Kidney (tissue), 14 donors: ENCODE data around the gene FGF2. TPM values are rescaled to one million over a fixed set of nuclear protein-coding genes. Genes with fewer than 3 reads are reported as not detected.

ENCODE experiments used
- DNase-seq, 5 donors: peaks; one replicate each; pipeline ENCODE4 v3.0.0-alpha.2; 2013 to 2020
- FAIRE-seq: peaks from 2 replicates; lab custom pipeline; 2012; peaks lifted over from hg19 to GRCh38; lab: Jason Lieb, UNC
- H3K27ac ChIP-seq, 2 donors: one replicate each; pipeline ENCODE4 v1.7.0; 2013; ENCODE audit warnings: low read depth in 2 of 2, low read length in 2 of 2, inconsistent platforms in 1 of 2
- H3K27me3 ChIP-seq: one replicate; pipeline ENCODE4 v1.7.1; 2013; ENCODE audit warnings: low read length, inconsistent platforms; ENCODE audit not compliant: control insufficient read depth, insufficient read depth
- H3K36me3 ChIP-seq, 3 donors: one replicate each; pipeline versions ENCODE4 v1.7.0 to v1.7.1; 2013; ENCODE audit warnings: low read length in 3 of 3, control low read depth in 1 of 3, inconsistent platforms in 1 of 3; ENCODE audit not compliant: insufficient read depth in 3 of 3, control insufficient read depth in 2 of 3
- H3K4me1 ChIP-seq, 3 donors: one replicate each; pipeline versions ENCODE4 v1.7.0 to v1.7.1; 2013; ENCODE audit warnings: low read length in 3 of 3, inconsistent platforms in 1 of 3, low read depth in 1 of 3; ENCODE audit not compliant: control insufficient read depth in 2 of 3, insufficient read depth in 2 of 3
- H3K4me3 ChIP-seq, 3 donors: one replicate each; pipeline versions ENCODE4 v1.7.0 to v1.8.1; 2013; ENCODE audit warnings: low read length in 3 of 3, control low read depth in 1 of 3, inconsistent platforms in 1 of 3
- H3K9ac ChIP-seq, 3 donors: one replicate each; pipeline versions ENCODE4 v1.7.0 to v1.7.1; 2013; ENCODE audit warnings: low read length in 3 of 3, control low read depth in 1 of 3, inconsistent platforms in 1 of 3
- H3K9me3 ChIP-seq, 3 donors: one replicate each; pipeline versions ENCODE4 v1.7.0 to v1.7.1; 2013; ENCODE audit warnings: low read length in 3 of 3, control low read depth in 1 of 3, inconsistent platforms in 1 of 3; ENCODE audit not compliant: control insufficient read depth in 2 of 3, insufficient read depth in 1 of 3
- CTCF ChIP-seq: IDR thresholded peaks from 3 replicates; pipeline ENCODE4 v1.5.1; 2012; ENCODE audit warnings: mild to moderate bottlenecking, moderate library complexity, borderline replicate concordance; ENCODE audit not compliant: insufficient read depth; ENCODE audit errors: extremely low read depth
- intact Hi-C: fragments of 100-400 bp; cut with DNase I; formaldehyde crosslinking; loops from one replicate; pipeline ENCODE4 v1.11.1; 2022
- polyA plus RNA-seq: library from polyadenylated mRNA; stranded (reverse); fragments of 350-450 nt; fragmentation: Illumina TruSeq; extraction: RNeasy Lipid Tissue Mini Kit (QIAGEN cat#74804); gene quantifications from one replicate; pipeline ENCODE4 v1.2.3, GENCODE V29; 2014; ENCODE audit warnings: low read depth, low replicate concordance; ENCODE audit not compliant: insufficient read depth
- total RNA-seq: library from RNA; stranded (reverse); fragmentation: NEBNext Ultra II Directional; extraction: Animal tissue kit (Norgen Biotek cat#: 25700); gene quantifications from one replicate; pipeline ENCODE4 v1.2.1, GENCODE V29; 2021
- donor health status: control.
- donor health status: control.
- donor health status: control.
- donor health status: control.
- donor health status: control.
- donor health status: DM: yes; HTN: yes; CAD: no.
- donor health status: Normal renal cell carcinoma (clear cell type).

Gene FGF2
- total and polyA plus RNA-seq, 2 donors from 2014 or later: 2.3 to 16.9 TPM

GRCh38 chr4:122889726-122890125 lies 63.1 kb downstream of the FGF2 start:
- no peak for TF ChIP-seq CTCF
- Histone ChIP-seq H3K27ac (no peak overlapping the region), H3K36me3 (peaks cover 0 to 5% (median 0%) of the 10 kb centered on the region in 3 donors), H3K27me3 (no peaks in the 10 kb centered on the region), H3K9me3 (no peaks in the 10 kb centered on the region), H3K4me3 (no peak overlapping the region), H3K9ac (no peak overlapping the region), H3K4me1 (no peaks in the 10 kb centered on the region)
- FAIRE-seq (no peak), DNase-seq (no peak)
- intact Hi-C loops: no loop called here

DNA sequence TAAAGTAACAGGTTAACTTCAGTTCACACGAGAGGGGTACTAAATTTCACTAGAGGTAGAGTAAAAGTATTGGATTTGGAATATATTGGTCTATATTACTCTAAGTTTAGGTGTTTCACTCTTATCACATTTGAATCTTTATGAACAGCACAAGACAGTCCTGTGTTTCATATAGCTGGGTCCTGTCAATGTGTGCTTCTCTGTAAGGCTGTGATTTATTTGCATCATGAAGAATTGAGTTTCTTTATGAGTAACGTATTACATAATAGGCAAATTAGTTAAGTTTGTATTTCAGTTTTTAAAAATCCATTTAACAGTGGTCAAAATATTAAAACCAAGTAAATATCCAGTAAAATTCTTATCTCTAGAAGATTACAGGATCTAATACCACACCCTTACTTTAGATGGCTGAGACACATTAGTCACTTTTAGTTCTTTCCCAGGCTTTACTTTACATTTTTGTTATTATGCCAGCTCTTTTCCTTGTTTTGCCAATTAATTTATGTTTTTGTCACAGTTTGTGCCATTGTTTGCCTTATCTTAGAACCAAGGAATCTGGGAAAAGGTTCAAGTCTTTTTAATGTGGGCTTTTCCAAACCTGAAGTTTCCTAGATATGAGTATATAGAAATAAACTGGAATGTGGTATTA lies 63.6 kb downstream of the FGF2 start:
- Histone ChIP-seq H3K4me3 (no peak overlapping the region), H3K9ac (no peak overlapping the region), H3K36me3 (peaks cover 0 to 5% (median 0%) of the 10 kb centered on the region in 3 donors), H3K9me3 (no peaks in the 10 kb centered on the region), H3K27ac (no peak overlapping the region), H3K4me1 (no peaks in the 10 kb centered on the region), H3K27me3 (no peaks in the 10 kb centered on the region)
- no peak for TF ChIP-seq CTCF
- no peak for DNase-seq
- FAIRE-seq: no peak
- intact Hi-C loops: no loop called here

GRCh38 chr4:122894827-122895226 lies 68.2 kb downstream of the FGF2 start:
- Histone ChIP-seq H3K9ac (no peak overlapping the region), H3K27ac (no peak overlapping the region), H3K4me3 (no peak overlapping the region), H3K4me1 (no peaks in the 10 kb centered on the region), H3K36me3 (peaks cover 0 to 5% (median 0%) of the 10 kb centered on the region in 3 donors), H3K9me3 (no peaks in the 10 kb centered on the region), H3K27me3 (no peaks in the 10 kb centered on the region)
- intact Hi-C loops: no loop called here
- DNase-seq (peak in 1 of 5 donors; percentile 4), FAIRE-seq (no peak)
- TF ChIP-seq CTCF: no peak
